Keratinocyte (primary cell): ENCODE measurements around the gene KIAA1143.

Experiments
- CTCF ChIP-seq, 3 experiments: IDR thresholded peaks in 1 of 3; conservative IDR thresholded peaks in 1 of 3; optimal IDR thresholded peaks in 1 of 3; 2 replicates in 2 of 3; 3 replicates in 1 of 3; pipeline versions ENCODE3 to v1.5.1; 2011; ENCODE audit warnings: low read length in 3 of 3, mild to moderate bottlenecking in 3 of 3, moderate library complexity in 2 of 3, control low read depth in 1 of 3, inconsistent platforms in 1 of 3; ENCODE audit not compliant: insufficient read depth in 2 of 3; ENCODE audit errors: extremely low read depth in 1 of 3
- EZH2 ChIP-seq: IDR thresholded peaks from one replicate; pipeline ENCODE4 v1.6.1; 2012; ENCODE audit warnings: inconsistent platforms, mild to moderate bottlenecking, low read length, moderate library complexity

DNA sequence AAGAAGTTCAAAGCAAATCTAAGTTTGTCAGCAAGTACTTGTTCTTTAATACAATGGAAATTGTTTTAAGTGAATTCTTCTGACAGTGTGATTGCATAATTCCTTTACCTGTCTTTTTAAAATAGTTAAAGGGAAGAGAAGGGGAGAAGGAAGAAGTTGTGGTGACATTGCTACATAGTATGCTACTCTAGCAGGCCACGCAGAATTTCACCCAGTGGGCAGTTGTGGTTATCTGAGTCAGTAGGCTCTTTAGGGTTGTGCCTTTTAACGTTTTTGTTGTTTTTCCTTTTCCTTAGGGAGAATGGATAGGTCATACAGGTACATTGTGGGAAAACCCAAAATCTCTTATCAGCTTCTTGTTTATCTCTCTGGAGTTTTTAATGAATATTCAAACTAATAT lies 40.6 kb upstream of the KIAA1143 start:
- TF ChIP-seq CTCF (optimal IDR thresholded peaks at IDR 0.05 in 1 of 3, IDR thresholded peaks at IDR 0.05 in 1 of 3, conservative IDR thresholded peaks at IDR 0.05 in 1 of 3; ENCODE audit: extremely low read depth in 1 of 3, insufficient read depth in 2 of 3, low read length in 3 of 3) (no peak), EZH2 (no peak)
